Testis (tissue), 2 donors: ENCODE results near the gene CDK5RAP1.

ENCODE experiments used
- POLR2A ChIP-seq: fragments of 450-650 bp; IDR thresholded peaks from one replicate; pipeline ENCODE4 v1.6.1; 2017; ENCODE audit warnings: antibody characterized with exemption, mild to moderate bottlenecking, moderate library complexity
- TF ChIP-seq, protein P1 (sequence below), 3 experiments: fragments of 450-650 bp in 2 of 3; fragments of 200-600 bp in 1 of 3; sonication (generic) in 1 of 3; IDR thresholded peaks; one replicate each; pipeline ENCODE4 v1.5.1; 2016 to 2019; ENCODE audit warnings: antibody characterized with exemption in 3 of 3, mild to moderate bottlenecking in 2 of 3, moderate library complexity in 1 of 3

GRCh38 chr20:33443512-33444239 is 42.4 kb upstream of the CDK5RAP1 start, which contains the start of gene SNTA1:
- TF ChIP-seq, protein P1, sequence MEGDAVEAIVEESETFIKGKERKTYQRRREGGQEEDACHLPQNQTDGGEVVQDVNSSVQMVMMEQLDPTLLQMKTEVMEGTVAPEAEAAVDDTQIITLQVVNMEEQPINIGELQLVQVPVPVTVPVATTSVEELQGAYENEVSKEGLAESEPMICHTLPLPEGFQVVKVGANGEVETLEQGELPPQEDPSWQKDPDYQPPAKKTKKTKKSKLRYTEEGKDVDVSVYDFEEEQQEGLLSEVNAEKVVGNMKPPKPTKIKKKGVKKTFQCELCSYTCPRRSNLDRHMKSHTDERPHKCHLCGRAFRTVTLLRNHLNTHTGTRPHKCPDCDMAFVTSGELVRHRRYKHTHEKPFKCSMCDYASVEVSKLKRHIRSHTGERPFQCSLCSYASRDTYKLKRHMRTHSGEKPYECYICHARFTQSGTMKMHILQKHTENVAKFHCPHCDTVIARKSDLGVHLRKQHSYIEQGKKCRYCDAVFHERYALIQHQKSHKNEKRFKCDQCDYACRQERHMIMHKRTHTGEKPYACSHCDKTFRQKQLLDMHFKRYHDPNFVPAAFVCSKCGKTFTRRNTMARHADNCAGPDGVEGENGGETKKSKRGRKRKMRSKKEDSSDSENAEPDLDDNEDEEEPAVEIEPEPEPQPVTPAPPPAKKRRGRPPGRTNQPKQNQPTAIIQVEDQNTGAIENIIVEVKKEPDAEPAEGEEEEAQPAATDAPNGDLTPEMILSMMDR (IDR thresholded peaks at IDR 0.05) = no peak
- TF ChIP-seq POLR2A = no peak
